IPS DF 4.7 (cell line): ENCODE data around the gene MRPL46.
"Not testable (repeated sequence)": the region's sequence is repeated elsewhere in the genome, so short reads cannot be mapped to it uniquely, and the experiment has no call there.

Source experiments
- DNase-seq: peaks from one replicate; pipeline ENCODE4 v3.0.0-alpha.2; 2013; ENCODE audit warnings: low spot score; ENCODE audit errors: extremely low read depth

The MRPL46 gene

DNA sequence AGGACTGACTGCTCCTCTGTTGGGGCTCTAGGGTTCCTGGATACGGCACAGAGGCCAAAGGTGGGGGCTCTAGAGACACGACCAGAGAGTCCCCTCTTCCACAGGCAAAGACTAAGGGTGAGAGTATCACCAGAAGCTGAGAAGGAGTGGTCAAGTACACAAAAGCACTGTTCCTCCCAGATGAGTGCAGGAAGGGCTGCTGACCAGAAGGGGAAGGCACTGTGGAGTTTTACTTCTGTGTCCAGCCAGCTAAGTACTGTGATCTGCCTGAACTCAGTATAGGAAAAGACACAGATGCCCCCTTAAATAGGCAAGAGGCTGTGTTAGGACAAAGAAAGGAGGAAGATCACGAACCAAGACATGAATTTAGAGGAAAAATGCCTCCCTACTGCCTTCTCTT lies 12.0 kb upstream of the MRPL46 start:
- no peak for DNase-seq

DNA sequence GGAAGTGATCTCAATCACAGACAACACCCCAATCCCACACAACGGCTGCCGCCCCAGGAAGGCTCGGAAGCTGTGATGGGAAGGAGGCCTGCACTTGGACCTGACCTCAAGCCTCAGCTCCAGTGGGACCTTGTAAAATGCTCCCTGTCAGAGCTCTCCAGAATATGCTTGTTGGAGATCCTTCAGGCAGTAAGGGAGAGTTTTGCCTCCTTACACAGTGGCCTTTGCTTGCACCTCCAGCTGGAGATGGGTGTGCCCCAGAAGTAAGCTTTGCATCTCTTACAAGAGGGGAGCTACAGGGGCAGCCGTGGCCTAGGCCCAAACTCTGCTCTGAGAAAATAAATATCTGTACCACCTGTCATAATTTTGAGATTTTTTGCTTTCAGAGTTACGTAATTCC lies 10.7 kb upstream of the MRPL46 start:
- DNase-seq: no peak

DNA sequence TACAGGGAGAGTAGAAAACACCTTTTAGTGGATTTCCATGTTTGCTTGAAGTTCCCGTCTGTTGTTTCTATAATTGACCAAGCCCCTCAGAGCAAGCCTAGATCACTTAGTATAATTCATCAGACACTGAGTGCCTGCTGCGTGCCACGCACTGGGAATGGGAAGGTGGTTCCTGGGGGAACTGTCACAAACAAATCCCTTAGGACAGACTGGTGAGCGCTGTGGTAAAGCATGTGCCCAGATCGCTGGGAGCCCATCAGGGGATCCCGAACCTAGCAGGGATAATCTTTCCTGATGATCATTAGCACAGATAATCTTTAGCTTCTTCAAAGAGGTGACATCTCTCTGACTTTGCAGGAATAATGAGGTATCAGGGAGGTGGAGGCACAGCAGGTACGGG lies 9.9 kb upstream of the MRPL46 start:
- DNase-seq: no peak

DNA sequence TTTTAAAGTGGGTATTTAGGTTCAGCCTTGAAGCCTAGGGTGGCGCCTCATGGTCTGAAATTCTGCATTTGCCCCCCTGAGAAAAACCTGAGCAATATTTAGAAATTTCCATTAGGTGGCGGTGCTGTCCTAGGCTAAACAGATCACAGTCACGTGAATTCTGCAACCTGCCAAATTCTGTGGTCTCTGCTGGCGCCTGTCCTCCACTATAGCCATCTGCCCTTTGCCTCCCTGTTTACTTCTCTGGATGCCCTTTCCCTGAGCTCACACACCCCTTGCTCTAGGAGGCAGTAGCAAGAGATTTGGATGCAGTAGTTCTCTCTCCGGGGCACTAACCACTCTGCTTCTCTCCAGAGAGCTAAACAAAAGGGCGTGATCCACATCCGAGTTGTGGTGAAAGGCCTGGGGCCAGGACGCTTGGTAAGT lies 9.5 kb upstream of the MRPL46 start:
- no peak for DNase-seq

DNA sequence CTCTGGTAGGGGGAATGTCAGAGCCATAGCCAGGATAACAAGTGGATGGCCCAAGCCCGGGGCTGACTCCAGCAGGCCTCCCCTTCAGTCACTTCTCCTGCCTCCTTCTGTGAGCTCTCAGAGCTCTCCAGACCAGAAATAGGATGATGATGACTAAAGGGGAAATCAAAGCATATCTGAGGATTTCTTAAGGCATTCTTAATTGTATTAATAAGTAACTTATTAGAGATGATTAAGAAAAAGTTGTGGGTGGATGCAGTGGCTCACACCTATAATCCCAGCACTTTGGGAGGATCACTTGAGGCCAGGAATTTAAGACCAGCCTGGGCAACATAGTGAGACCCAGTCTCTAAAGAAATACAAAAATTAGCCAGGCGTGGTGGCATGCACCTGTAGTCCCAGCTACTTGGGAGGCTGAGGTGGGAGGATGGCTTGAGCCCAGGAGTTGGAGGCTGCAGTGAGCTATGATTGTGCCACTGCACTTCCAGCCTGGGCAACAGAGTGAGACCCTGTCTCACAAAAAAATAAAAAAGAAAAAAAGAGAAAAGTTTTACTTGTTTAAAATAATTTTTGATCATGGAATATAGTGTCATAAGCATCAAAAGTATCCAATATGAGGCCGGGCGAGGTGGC lies 6.6 kb upstream of the MRPL46 start:
- DNase-seq: not testable (repeated sequence)

DNA sequence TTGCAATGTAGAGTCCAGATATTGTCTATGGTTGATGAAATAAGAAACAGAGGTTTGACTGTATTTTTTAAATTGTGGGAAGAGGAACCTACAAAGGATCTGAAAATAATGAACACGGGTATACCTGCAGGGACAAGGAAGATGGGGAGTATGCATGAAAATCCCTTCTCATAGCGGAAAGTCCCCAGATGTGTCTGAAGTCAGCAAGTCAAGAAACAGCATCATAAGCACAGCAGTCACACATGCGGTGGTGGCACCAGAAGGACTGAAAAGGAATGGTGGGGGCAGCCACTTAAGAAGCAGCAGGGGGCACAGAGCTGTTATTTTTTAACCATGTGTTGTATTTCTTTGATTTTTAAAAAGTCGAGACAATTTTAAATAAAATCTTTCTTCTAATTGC lies 5.0 kb upstream of the MRPL46 start:
- DNase-seq: no peak

DNA sequence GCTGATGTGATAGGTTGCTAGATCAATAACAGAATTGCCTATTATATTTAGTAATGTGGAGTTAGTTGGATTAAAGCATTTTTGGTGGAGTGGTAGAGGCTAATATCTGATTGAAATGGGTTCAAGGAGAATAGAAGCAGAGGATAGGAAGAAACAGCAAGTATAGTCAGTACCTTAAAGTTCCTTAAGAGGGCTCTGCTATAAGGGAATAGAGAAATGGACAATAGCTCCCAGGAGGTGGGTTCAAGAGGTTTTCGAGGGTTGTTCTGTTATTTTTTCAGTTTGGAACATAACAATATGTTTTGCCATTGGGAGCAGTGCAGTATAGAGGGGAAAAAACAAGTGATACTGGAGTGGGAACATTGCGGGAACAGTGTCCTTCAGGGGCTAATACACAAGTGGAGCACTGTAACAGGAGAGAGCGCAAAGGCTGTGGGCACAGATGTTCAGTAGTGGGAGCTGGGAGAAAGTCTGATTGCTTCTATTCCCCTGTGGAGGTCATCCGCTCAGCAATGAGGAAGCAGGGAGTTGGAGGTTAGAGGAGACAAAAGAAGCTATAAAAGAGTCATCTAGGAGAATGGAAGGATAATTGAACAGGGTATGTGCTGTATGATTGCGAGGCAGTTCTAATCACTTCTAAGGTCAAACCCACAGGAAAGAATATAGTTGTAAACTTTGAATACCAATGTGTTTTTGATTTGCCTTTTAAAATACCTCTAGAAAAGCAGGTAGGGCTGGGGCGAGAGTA lies 3.6 kb upstream of the MRPL46 start:
- DNase-seq: no peak

DNA sequence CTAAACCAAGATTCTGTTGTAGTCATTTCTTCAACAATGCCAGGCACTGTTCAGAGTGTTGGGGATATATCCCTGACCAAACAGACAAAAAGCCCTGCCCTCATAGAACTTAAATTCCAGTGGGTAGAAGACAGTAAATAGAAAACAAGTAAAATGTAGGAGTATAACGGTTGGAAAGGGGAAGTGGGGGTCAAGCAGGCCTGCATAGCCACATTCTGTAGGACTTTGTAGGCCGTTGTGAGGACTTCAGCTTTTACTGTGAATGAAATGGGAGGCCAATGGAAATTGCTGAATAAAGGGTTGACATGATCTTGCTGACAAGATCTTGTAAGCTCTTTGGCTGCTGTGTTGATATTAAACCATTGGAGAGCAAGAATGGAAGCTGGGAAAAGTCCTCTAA lies 2.1 kb upstream of the MRPL46 start:
- DNase-seq: no peak

DNA sequence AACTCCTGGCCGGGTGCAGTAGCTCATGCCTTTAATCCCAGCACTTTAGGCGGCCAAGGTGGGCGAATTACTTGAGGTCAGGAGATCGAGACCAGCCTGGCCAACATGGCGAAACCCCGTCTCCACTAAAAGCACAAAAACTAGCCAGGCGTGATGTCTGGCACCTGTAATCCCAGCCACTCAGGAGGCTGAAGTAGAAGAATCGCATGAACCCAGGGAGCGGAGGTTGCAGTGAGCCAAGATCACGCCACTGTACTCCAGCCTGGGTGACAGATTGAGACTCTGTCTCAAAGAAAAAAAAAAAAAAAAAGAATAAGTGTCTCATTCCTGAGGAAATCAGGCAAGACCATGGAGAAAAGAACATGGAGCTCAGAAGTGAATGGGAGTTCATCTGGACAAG lies 1.5 kb upstream of the MRPL46 start:
- DNase-seq: not testable (repeated sequence)

DNA sequence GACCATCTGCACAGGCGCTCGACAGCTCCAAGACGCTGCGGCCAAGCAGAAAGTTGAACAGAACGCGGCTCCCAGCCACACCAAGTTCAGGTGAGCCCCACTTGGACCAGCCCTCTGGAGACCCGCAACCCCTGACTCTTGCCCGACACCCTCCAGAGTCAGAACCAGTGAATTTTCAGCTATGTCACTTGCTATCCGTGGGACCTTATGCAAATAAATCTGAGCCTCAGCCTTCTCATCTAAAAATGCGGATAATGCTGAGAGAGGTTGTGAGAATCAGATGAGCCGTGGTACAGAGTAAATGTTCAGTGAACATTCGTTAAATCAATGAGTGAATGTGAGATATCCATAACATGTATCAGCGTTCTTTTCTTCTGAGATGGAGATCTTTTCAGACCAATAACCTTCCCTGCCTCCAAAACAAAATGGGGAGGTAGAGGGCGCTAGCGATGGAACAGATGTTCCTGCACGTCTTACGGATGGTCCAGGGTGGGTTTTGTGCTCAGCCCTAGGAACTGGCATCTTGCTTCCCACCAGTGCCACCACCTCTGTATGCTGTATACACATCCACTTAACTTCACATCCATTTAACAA lies 844 bp upstream of the MRPL46 start:
- DNase-seq: no peak

DNA sequence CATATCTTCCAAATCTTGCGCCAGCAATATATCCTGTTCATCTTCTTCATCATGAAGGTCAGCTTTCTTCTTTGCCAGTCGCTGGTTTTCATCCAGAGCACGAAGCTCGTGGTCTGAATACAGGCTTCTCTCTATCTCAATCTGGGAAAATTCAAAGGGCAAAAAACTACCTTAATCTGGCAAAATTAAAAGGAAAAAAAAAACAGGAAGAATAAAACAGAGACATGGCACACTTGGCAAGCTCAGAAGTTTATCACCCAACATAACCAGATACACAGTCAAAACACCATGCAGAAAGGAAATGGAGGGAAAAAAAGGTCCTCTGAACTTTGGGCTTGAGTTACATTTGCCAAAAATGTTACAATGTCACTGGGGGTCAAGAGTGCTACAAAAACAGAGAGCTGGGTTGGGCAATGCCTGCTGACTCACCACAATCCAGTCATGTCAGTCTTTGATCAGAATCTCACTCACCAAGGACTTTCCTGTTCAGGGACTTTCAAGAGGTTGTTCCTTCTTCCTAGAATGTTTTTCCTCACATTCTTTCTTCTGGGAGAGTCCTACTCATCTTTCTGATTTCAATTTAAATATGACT lies 1.5 kb downstream of the MRPL46 start:
- DNase-seq: no peak

DNA sequence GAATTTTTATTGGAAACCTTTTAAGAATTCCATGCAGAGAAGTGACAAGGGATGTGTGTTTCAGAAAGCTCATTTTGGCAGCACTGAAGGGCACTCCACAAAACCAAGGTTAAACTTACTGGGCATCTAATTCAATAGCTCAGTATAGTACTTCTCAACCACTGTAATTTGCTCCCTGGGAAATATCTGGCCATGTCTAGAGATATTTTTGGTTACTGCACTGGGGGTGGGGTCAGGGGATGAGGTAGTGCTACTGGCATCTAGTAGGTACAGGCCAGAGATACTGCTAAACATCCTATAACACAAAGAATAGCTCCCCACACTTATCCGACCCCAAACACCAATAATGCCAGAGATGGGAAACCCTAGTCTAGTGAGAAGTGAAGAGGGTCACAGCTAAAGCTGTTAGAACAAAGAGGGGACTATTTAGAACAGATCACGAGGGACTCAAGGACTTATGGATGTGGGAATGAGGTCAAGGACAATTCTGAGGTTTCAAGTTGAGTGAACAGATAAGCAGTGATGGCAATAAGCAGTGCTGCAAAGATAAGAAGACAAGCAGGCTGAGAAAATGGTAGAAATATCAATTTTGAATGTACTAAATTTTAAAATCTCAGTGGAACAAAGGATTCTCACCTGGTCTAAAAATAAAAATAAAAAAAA lies 3.2 kb downstream of the MRPL46 start:
- DNase-seq: no peak

DNA sequence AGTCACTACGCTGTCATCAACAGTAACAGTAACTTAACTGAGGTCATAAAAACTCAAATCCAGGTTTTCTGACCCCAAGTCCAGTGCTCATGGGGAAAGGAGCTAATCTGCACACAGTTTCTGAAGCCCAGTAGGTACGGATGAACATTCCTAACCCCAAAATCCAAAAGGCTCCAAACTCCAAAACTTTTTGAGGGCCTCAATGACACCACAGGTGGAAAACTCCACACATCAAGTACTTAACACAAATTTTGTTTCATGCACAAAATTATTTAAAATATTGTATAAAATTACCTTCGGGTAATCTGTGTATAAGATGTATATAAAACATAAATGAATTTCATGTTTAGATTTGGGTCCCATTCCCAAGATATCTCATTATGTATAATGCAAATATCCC lies 10.5 kb downstream of the MRPL46 start:
- no peak for DNase-seq

DNA sequence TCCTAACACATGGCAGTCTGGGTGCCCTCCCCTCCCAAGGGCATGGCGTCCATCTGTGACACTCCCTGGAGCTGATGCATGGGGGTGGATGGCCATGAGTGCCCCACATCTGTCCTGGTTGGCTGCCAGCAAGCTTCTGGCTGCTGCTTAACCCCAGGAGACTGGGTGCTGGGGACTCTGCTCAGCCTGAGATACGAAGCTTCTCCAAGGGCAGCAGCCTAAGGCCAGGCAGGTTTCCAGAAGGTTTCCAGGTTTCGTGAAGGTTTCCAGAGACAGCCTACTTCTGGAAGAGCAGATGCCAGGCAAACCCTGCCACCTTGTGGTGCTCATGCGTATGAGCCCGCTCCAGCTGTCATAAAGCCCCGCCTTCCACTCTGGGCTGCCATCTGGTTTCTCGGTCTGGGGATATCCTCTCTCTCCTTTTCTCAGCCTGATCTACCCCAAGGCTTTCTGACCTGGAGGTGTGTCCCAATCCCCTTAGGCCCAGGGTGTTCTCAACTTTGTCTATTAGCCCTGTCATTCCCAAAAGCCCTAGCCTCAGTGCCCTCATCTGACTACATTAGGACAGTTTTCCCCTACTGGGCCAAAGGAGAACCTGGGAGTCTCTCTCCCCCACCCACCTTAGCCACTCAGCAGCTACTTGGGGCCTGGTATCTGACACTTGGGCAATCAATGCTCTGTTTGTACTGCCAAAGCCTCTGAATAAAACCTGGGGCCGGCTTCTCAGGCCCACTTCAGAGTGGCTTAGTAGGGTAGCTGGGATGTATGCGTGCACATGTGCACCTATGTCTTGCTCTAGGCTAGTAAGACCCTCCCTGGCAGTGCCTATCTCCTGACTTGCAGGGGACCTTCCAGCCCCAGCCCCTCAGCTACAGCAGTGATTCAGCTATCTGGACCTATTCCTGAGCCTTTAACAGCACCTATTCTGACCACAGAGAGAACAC lies 12.0 kb downstream of the MRPL46 start:
- DNase-seq: peak; percentile 60

DNA sequence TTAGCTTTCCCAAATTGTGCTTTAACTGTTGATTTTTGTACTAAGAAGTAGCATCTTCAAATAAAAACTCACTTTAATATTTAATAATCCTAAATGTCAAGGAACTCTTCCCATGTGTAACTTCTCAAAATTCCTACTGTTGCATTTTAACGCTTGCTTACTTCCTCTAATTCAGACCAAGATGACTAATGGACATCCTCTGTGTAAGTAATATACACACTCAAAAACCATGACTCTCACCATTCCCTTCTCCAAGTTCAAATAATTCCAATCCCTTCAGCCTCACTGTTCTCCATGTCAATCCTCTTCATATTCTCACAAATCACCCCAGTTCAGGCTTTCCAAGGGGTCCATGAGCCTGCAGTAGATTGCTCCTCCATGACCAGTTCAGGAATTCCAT lies 13.0 kb downstream of the MRPL46 start:
- no peak for DNase-seq

DNA sequence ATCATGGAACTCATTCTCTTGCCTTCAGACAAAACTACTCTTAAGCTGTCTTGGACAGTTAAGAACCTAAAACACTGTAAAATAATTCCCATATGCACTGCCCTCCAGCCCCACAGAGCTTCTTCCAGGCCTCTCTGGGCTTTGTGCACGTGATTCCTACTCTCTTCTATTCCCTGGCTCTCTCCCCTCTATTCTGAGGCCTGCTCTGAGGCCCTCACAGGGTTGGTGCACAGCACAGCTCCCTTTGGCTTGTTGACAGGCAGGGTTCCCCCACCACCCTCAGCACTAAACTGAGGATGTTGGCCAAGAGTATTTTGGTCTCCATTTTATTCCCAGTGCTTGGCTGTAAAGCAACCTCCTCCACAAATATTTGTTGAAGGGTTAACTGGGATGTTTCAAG lies 13.5 kb downstream of the MRPL46 start:
- DNase-seq: no peak

DNA sequence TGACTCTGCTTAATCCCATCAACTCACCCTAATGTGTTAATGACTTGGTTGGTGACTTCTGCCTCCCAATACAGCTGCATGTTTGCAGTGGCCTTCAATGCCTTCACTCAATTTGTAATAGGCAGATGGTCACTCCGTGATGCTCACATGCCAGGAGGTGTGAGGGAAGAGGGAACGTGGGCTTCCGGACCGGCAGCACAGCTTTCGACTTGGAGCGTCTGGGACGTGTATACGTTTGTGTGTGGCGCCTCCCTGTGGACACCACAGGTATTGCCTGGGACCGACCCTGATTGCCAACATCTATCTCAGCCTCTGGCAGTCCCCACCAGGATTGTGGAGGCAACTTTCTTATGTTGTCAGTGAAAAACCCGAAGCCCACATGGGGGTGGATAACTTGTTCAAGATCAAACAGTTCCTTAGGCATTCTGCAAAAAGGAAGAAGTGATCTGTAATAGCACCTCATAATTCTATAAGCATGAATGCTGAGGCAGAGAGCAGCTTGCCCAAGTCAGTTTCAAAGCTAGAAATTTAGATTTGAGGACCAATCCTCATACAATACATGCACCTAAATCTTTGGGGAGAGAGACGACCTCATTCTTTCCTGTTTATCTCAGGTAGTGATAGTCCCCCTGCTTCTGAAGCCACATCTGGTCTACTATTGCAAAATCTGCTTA lies 16.9 kb downstream of the MRPL46 start:
- DNase-seq: peak; percentile 58

DNA sequence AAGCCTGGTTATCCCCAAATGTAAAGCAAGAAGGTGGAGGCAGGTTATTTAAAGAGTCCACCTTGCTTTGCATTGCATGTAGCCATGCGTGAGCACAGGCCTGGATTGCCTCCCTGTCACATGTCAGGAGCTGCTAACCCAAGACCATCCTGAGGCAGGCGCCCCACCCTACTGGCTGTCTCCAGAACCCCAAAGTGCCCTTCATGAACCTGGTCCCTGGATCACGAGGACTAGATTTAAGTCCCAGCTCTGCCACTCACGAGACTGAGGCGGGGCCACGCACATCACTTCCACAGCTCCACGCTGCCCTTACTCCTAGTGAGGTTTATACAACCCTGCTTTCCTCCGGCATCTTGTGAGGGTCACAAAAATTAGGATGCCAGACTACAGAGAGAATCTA lies 17.6 kb downstream of the MRPL46 start:
- DNase-seq: no peak

DNA sequence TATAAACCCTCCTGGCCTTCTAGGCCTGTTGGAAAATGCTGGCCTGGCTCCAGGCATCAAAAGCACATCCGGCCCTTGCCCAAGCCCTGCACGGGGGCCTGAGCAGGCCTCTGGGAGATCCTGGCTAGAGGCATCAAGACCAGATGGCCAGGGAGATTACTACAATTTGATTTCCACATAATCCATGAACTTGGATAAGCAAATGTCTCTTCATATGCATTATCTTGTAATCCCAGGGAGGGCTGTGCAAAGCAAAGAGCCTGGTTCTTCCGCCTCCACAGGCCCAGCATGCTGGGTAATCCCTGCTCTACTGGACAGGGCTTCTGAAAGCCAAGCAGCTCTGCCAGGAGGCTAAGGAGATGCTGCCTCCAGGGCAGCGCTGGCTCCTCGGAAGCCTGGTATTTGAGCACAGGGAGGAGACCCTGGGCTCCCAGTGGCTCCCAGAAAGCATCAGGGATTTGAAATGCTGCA lies 18.2 kb downstream of the MRPL46 start:
- no peak for DNase-seq

DNA sequence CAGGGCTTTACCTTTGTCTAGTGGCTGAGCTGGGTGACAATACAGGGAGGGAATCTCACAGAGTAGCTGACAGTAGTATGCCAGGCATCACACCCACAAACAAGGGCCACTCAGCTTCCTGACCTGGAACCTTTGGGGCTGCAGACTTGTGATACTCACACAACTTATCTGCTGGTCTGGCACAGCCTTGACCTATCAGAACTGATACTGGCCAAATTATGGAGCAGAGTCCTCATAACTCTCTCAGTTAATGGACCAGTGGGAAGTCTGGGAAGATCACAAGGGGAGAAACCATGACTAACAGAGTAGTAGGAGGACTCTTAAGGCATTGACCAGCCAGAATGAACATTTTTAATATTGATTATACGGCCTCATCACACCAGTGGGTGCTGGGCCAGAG lies 19.4 kb downstream of the MRPL46 start:
- no peak for DNase-seq
